NCI-H82 (cell line): Measurements from ENCODE around the gene BFSP1.

Experiments
- DNase-seq: peaks from one replicate; lab custom pipeline; 2025; lab: John Stamatoyannopoulos, UW

BFSP1 gene

GRCh38 chr20:17465236-17465635, 65.9 kb downstream of the BFSP1 start:
- no peak for DNase-seq

GRCh38 chr20:17463711-17464110, 67.5 kb downstream of the BFSP1 start:
- no peak for DNase-seq

GRCh38 chr20:17461941-17462340, 69.2 kb downstream of the BFSP1 start:
- DNase-seq, result no peak

- no peak for DNase-seq
Observed at GRCh38 chr20:17460119-17460518, 71.1 kb downstream of the BFSP1 start.

- DNase-seq, result no peak
Observed at GRCh38 chr20:17457588-17458190, 73.5 kb downstream of the BFSP1 start.

- DNase-seq, result no peak
Observed at GRCh38 chr20:17457079-17457478, 74.1 kb downstream of the BFSP1 start.

- DNase-seq, result no peak
Observed at GRCh38 chr20:17456279-17456678, 74.9 kb downstream of the BFSP1 start.

GRCh38 chr20:17453592-17453991, 77.6 kb downstream of the BFSP1 start:
- no peak for DNase-seq

- no peak for DNase-seq
Observed at GRCh38 chr20:17452441-17452840, 78.7 kb downstream of the BFSP1 start.

- DNase-seq, result peak; percentile 49
Observed at GRCh38 chr20:17449031-17449430, 82.1 kb downstream of the BFSP1 start.

GRCh38 chr20:17448071-17448470, 83.1 kb downstream of the BFSP1 start:
- no peak for DNase-seq

GRCh38 chr20:17446171-17446570, 85.0 kb downstream of the BFSP1 start:
- DNase-seq, result no peak

GRCh38 chr20:17445543-17445942, 85.6 kb downstream of the BFSP1 start:
- DNase-seq, result no peak

GRCh38 chr20:17444091-17444490, 87.1 kb downstream of the BFSP1 start:
- DNase-seq, result no peak
